Endothelial cell of umbilical vein (primary cell): ENCODE results near the gene AGAP3.

ENCODE experiments used
- CTCF ChIP-seq, 2 donors: IDR thresholded peaks; 1 replicate in 1 of 2; 2 replicates in 1 of 2; pipeline ENCODE4 v1.5.1; 2011; ENCODE audit warnings: low read length in 2 of 2, mild to moderate bottlenecking in 2 of 2, moderate library complexity in 2 of 2, control low read depth in 1 of 2, inconsistent platforms in 1 of 2, low read depth in 1 of 2; ENCODE audit not compliant: insufficient read depth in 1 of 2; ENCODE audit errors: extremely low read depth in 1 of 2
- MYC ChIP-seq: IDR thresholded peaks from one replicate; pipeline ENCODE4 v1.6.1; 2011; ENCODE audit warnings: mild to moderate bottlenecking, low read depth, low read length
- POLR2A ChIP-seq: IDR thresholded peaks from 2 replicates; pipeline ENCODE4 v1.6.1; 2012; ENCODE audit warnings: low read depth, mild to moderate bottlenecking, control low read depth, low read length
- POLR2AphosphoS5 ChIP-seq: IDR thresholded peaks from 2 replicates; pipeline ENCODE4 v1.6.1; 2012; ENCODE audit warnings: low read depth, mild to moderate bottlenecking, control low read depth, low read length, moderate library complexity; ENCODE audit not compliant: insufficient read depth

GRCh38 chr7:151192002-151192539, 105.8 kb downstream of the AGAP3 start:
- TF ChIP-seq POLR2AphosphoS5 (no peak), CTCF (IDR thresholded peaks at IDR 0.05; ENCODE audit: extremely low read depth in 1 of 2, insufficient read depth in 1 of 2, low read depth in 1 of 2, low read length in 2 of 2) (no peak), POLR2A (no peak), MYC (no peak)
